Psoas muscle (tissue), 8 donors: Measurements from ENCODE around the gene ABCC4. TPM values are rescaled to one million over a fixed set of nuclear protein-coding genes. Genes with fewer than 3 reads are reported as not detected.

ENCODE experiments used
- ATAC-seq, 4 donors: fragments of 200-7000 bp; cut with Tn5 transposase; one replicate each; pipeline ENCODE4 v1.9.1; 2020; ENCODE audit warnings: moderate library complexity in 3 of 4, mild to moderate bottlenecking in 2 of 4
- DNase-seq, 2 donors: peaks; one replicate each; pipeline ENCODE4 v3.0.0-alpha.2; 2020
- H3K27ac ChIP-seq: fragments of 200-600 bp; one replicate; pipeline ENCODE4 v1.8.0; 2022
- H3K27me3 ChIP-seq, 3 donors: fragments of 200-600 bp in 1 of 3; one replicate each; pipeline versions ENCODE4 v1.6.1 to v1.8.0; 2013 to 2022; ENCODE audit warnings: low read length in 2 of 3, mild to moderate bottlenecking in 2 of 3, moderate library complexity in 1 of 3; ENCODE audit not compliant: insufficient read depth in 3 of 3
- H3K36me3 ChIP-seq, 2 donors: fragments of 200-600 bp in 1 of 2; one replicate each; pipeline versions ENCODE4 v1.6.1 to v1.8.0; 2013 to 2022; ENCODE audit warnings: low read depth in 1 of 2, mild to moderate bottlenecking in 1 of 2, moderate library complexity in 1 of 2; ENCODE audit not compliant: insufficient read depth in 1 of 2
- H3K4me1 ChIP-seq: fragments of 200-600 bp; one replicate; pipeline ENCODE4 v1.8.0; 2022
- H3K4me3 ChIP-seq: fragments of 200-600 bp; one replicate; pipeline ENCODE4 v1.8.0; 2022; ENCODE audit warnings: mild to moderate bottlenecking
- H3K9me3 ChIP-seq: fragments of 200-600 bp; one replicate; pipeline ENCODE4 v1.8.0; 2022
- CTCF ChIP-seq: fragments of 200-600 bp; IDR thresholded peaks from one replicate; pipeline ENCODE4 v1.8.0; 2022; ENCODE audit warnings: antibody characterized with exemption
- WGBS, 3 donors: extraction: QIAGEN DNeasy Blood & Tissue Kit; methylation state at CpG; one replicate each; pipeline versions ENCODE4 v1.1.6 to v1.1.7; 2013; 5-methylcytosine and 5-hydroxymethylcytosine counted together
- intact Hi-C, 2 donors: fragments of 100-400 bp; cut with DNase I; formaldehyde crosslinking; loops; one replicate each; pipeline versions ENCODE4 v1.11.0 to v1.14.2; 2022
- polyA plus RNA-seq, 3 donors: library from polyadenylated mRNA; stranded (reverse); fragments of 200-250 nt; gene quantifications; one replicate each; pipeline ENCODE4 v1.2.3, GENCODE V29; 2013
- total RNA-seq, 4 donors: library from RNA; stranded (reverse); fragmentation: NEBNext Ultra II Directional in 2 of 4; extraction: Animal tissue kit (Norgen Biotek cat#: 25700) in 2 of 4; gene quantifications; one replicate each; pipeline versions ENCODE4 v1.2.1 to v1.2.4, GENCODE V29; 2021 to 2023
- donor health status: healthy with polysubstance abuse.
- donor health status: DM: no; HTN: no; CAD: no; lungs with moderate emphysema.
- donor health status: Bipolar disorder and iron deficiency.
- donor health status: healthy.
- donor health status: DM: yes; HTN: yes; CAD: no.
- donor health status: DM: no; HTN: no; CAD: no.
- donor health status: DM: no; HTN: no; CAD: no.
- donor health status: DM: yes; HTN: yes; CAD: no.

ABCC4 gene
- total and polyA plus RNA-seq, 7 donors, result 2.3 to 25.2 (median 6.1) TPM

- H3K27me3 ChIP-seq, result no peaks in the 10 kb centered on the region
- no peaks in the 10 kb centered on the region for H3K9me3 ChIP-seq
- H3K4me1 ChIP-seq, result no peaks in the 10 kb centered on the region
- H3K27ac ChIP-seq, result no peak overlapping the region
- TF ChIP-seq CTCF, result no peak
- H3K36me3 ChIP-seq, result no peaks in the 10 kb centered on the region
- intact Hi-C loops, result loop anchor here in 1 of 2 donors (10.0 kb wide), 1 partner anchor 1378 kb away; no protein-coding TSS in a partner anchor
- no peak for ATAC-seq
- WGBS, 3 donors, result 29 to 63% (median 35%) methylated on average over 1 of the region's 1 CpG
- no peak for DNase-seq
- no peak overlapping the region for H3K4me3 ChIP-seq
These were observed 304.8 kb downstream of the ABCC4 start for GRCh38 chr13:94996445-94996844.

GRCh38 chr13:94994506-94994905 is 306.7 kb downstream of the ABCC4 start:
- WGBS, 3 donors, result 60 to 90% (median 72%) methylated on average over 3 of the region's 3 CpGs
- no peak for DNase-seq
- no peak for TF ChIP-seq CTCF

GRCh38 chr13:94993616-94994015 is 307.6 kb downstream of the ABCC4 start:
- intact Hi-C loops, result loop anchor here in 1 of 2 donors (10.0 kb wide), 1 partner anchor 1381 kb away; no protein-coding TSS in a partner anchor
- TF ChIP-seq CTCF, result no peak
- DNase-seq (no peak), ATAC-seq (no peak)
- Histone ChIP-seq H3K27me3 (peaks cover 0 to under 1% (median 0%) of the 10 kb centered on the region in 3 donors), H3K27ac (no peak overlapping the region), H3K9me3 (no peaks in the 10 kb centered on the region), H3K4me3 (no peak overlapping the region), H3K4me1 (no peaks in the 10 kb centered on the region), H3K36me3 (no peaks in the 10 kb centered on the region)
- WGBS, 3 donors, result 49 to 67% (median 62%) methylated on average over 3 of the region's 3 CpGs

More at GRCh38 chr13:94994506-94994905, 306.7 kb downstream of the ABCC4 start:
- Histone ChIP-seq H3K4me3 (no peak overlapping the region), H3K9me3 (no peaks in the 10 kb centered on the region), H3K27me3 (no peaks in the 10 kb centered on the region), H3K36me3 (no peaks in the 10 kb centered on the region), H3K27ac (no peak overlapping the region), H3K4me1 (no peaks in the 10 kb centered on the region)
- ATAC-seq, result no peak
- intact Hi-C loops, result loop anchor here in 1 of 2 donors (10.0 kb wide), 1 partner anchor 1380 kb away; no protein-coding TSS in a partner anchor

- DNase-seq (no peak), ATAC-seq (no peak)
- Histone ChIP-seq H3K27ac (no peak overlapping the region), H3K4me1 (no peaks in the 10 kb centered on the region), H3K36me3 (no peaks in the 10 kb centered on the region), H3K9me3 (no peaks in the 10 kb centered on the region), H3K4me3 (no peak overlapping the region), H3K27me3 (peaks cover 0 to 2% (median 0%) of the 10 kb centered on the region in 3 donors)
- intact Hi-C loops, result loop anchor here in 1 of 2 donors (10.0 kb wide), 1 partner anchor 1383 kb away; no protein-coding TSS in a partner anchor
- no peak for TF ChIP-seq CTCF
- 57 to 65% (median 64%) methylated on average over 9 of the region's 9 CpGs for WGBS, 3 donors
These were observed 309.0 kb downstream of the ABCC4 start for GRCh38 chr13:94992036-94992960.
